Loucy (cell line): Measurements from ENCODE around the gene SLC26A4.

Source experiments
- H2AFZ ChIP-seq: fragments of 200-600 bp; sonication (generic); 2 replicates; pipeline ENCODE4 v1.6.0; 2016; ENCODE audit warnings: antibody characterized with exemption, mild to moderate bottlenecking, low read length, moderate library complexity
- H3F3A ChIP-seq: fragments of 200-600 bp; 2 replicates; pipeline ENCODE4 v1.6.0; 2016; ENCODE audit warnings: antibody characterized with exemption, low read depth, mild to moderate bottlenecking
- H3K27me3 ChIP-seq: fragments of 200-600 bp; sonication (generic); 2 replicates; pipeline ENCODE4 v1.6.1; 2014; ENCODE audit warnings: low read length, mild to moderate bottlenecking; ENCODE audit not compliant: insufficient read depth, poor library complexity, severe bottlenecking
- H3K36me3 ChIP-seq: fragments of 200-600 bp; sonication (generic); 2 replicates; pipeline ENCODE4 v1.6.1; 2016; ENCODE audit warnings: low read length; ENCODE audit not compliant: insufficient read depth
- H3K4me1 ChIP-seq: fragments of 200-600 bp; sonication (generic); 2 replicates; pipeline ENCODE4 v1.5.1; 2014; ENCODE audit warnings: low read length, mild to moderate bottlenecking; ENCODE audit not compliant: insufficient read depth, poor library complexity, severe bottlenecking
- H3K4me2 ChIP-seq: fragments of 200-600 bp; sonication (generic); 2 replicates; pipeline ENCODE4 v1.6.0; 2014; ENCODE audit warnings: antibody characterized with exemption, low read length, low read depth, mild to moderate bottlenecking; ENCODE audit not compliant: poor library complexity, severe bottlenecking
- H3K4me3 ChIP-seq: fragments of 200-600 bp; sonication (generic); 2 replicates; pipeline ENCODE4 v1.5.1; 2014; ENCODE audit warnings: low read length, mild to moderate bottlenecking, mixed read lengths; ENCODE audit not compliant: poor library complexity, severe bottlenecking
- H3K79me2 ChIP-seq: fragments of 200-600 bp; sonication (generic); 2 replicates; pipeline ENCODE4 v1.6.1; 2014; ENCODE audit warnings: low read length; ENCODE audit not compliant: insufficient read depth
- H3K9ac ChIP-seq: fragments of 200-600 bp; sonication (generic); 2 replicates; pipeline ENCODE4 v1.6.0; 2014; ENCODE audit warnings: mild to moderate bottlenecking, low read depth, low read length, moderate library complexity; ENCODE audit not compliant: poor library complexity, severe bottlenecking
- H3K9me2 ChIP-seq: fragments of 200-600 bp; sonication (generic); replicated peaks from 2 replicates; pipeline ENCODE4 v1.6.1; 2016; ENCODE audit warnings: low read depth, low read length, mixed read lengths
- H3K9me3 ChIP-seq: fragments of 200-600 bp; sonication (generic); 2 replicates; pipeline ENCODE4 v1.6.1; 2014; ENCODE audit warnings: mild to moderate bottlenecking, antibody characterized with exemption, low read length, low read depth; ENCODE audit not compliant: insufficient read depth
- H4K20me1 ChIP-seq: fragments of 200-600 bp; sonication (generic); 2 replicates; pipeline ENCODE4 v1.6.0; 2014; ENCODE audit warnings: antibody characterized with exemption, low read length, mild to moderate bottlenecking; ENCODE audit not compliant: insufficient read depth, poor library complexity, severe bottlenecking
- CTCF ChIP-seq: fragments of 200-600 bp; sonication (generic); conservative IDR thresholded peaks from 2 replicates; pipeline ENCODE4 v1.5.1; 2014; ENCODE audit warnings: mild to moderate bottlenecking, antibody characterized with exemption, low read length
- EZH2phosphoT487 ChIP-seq: fragments of 200-600 bp; IDR thresholded peaks from 2 replicates; pipeline ENCODE4 v1.6.1; 2018; ENCODE audit warnings: antibody characterized with exemption, mild to moderate bottlenecking, moderate library complexity, borderline replicate concordance

SLC26A4 gene

GRCh38 chr7:107691716-107692115, 31.1 kb downstream of the SLC26A4 start:
- no peaks in the 10 kb centered on the region for H3K36me3 ChIP-seq
- no peaks in the 10 kb centered on the region for H3K9me2 ChIP-seq
- H4K20me1 ChIP-seq = no peaks in the 10 kb centered on the region
- H3K4me2 ChIP-seq = no peak overlapping the region
- H3K4me3 ChIP-seq = no peak overlapping the region
- TF ChIP-seq EZH2phosphoT487 (no peak), CTCF (no peak)
- H3F3A ChIP-seq = no peaks in the 10 kb centered on the region
- no peaks in the 10 kb centered on the region for H3K27me3 ChIP-seq
- H3K4me1 ChIP-seq = no peaks in the 10 kb centered on the region
- H3K9ac ChIP-seq = no peak overlapping the region
- H2AFZ ChIP-seq = no peak overlapping the region
- H3K9me3 ChIP-seq = no peaks in the 10 kb centered on the region
- no peaks in the 10 kb centered on the region for H3K79me2 ChIP-seq

- Histone ChIP-seq H3K4me3 (no peak overlapping the region), H4K20me1 (no peaks in the 10 kb centered on the region), H3K9me3 (no peaks in the 10 kb centered on the region), H3K79me2 (no peaks in the 10 kb centered on the region), H3K36me3 (no peaks in the 10 kb centered on the region), H3F3A (no peaks in the 10 kb centered on the region), H2AFZ (no peak overlapping the region), H3K9ac (no peak overlapping the region), H3K27me3 (no peaks in the 10 kb centered on the region), H3K4me1 (no peaks in the 10 kb centered on the region), H3K9me2 (no peaks in the 10 kb centered on the region), H3K4me2 (no peak overlapping the region)
- no peak for TF ChIP-seq CTCF
- TF ChIP-seq EZH2phosphoT487 = no peak
These were observed 31.9 kb downstream of the SLC26A4 start for GRCh38 chr7:107692501-107692900.

- H3K4me1 ChIP-seq = no peaks in the 10 kb centered on the region
- no peak overlapping the region for H3K4me3 ChIP-seq
- no peaks in the 10 kb centered on the region for H3K27me3 ChIP-seq
- TF ChIP-seq CTCF (no peak), EZH2phosphoT487 (no peak)
- H3F3A ChIP-seq = no peaks in the 10 kb centered on the region
- H3K9ac ChIP-seq = no peak overlapping the region
- H3K4me2 ChIP-seq = no peak overlapping the region
- H3K9me2 ChIP-seq = no peaks in the 10 kb centered on the region
- no peaks in the 10 kb centered on the region for H4K20me1 ChIP-seq
- H3K9me3 ChIP-seq = no peaks in the 10 kb centered on the region
- H3K36me3 ChIP-seq = no peaks in the 10 kb centered on the region
- no peak overlapping the region for H2AFZ ChIP-seq
- H3K79me2 ChIP-seq = no peaks in the 10 kb centered on the region
These were observed 32.8 kb downstream of the SLC26A4 start for GRCh38 chr7:107693396-107693795.
